ENCODE data around the gene SPAG6.
"Not testable (repeated sequence)": the region's sequence is repeated elsewhere in the genome, so short reads cannot be mapped to it uniquely, and the experiment has no call there.

SPAG6 gene

GRCh38 chr10:22391600-22391999 is 46.3 kb downstream of the SPAG6 start:
- ATAC-seq = no peak
- TF ChIP-seq CSRNP3 (CRISPR knock-in tag; IDR thresholded peaks at IDR 0.05) (no peak), TCF4 (CRISPR knock-in tag; IDR thresholded peaks at IDR 0.05; ENCODE audit: borderline replicate concordance) (no peak), CSDC2 (CRISPR knock-in tag; IDR thresholded peaks at IDR 0.05) (no peak), ZNF70 (CRISPR knock-in tag; IDR thresholded peaks at IDR 0.05) (no peak), ZFP3 (CRISPR knock-in tag; IDR thresholded peaks at IDR 0.05) (no peak), PPARA (CRISPR knock-in tag; IDR thresholded peaks at IDR 0.05; ENCODE audit: borderline replicate concordance) (no peak), RARB (CRISPR knock-in tag; IDR thresholded peaks at IDR 0.05) (no peak), GLIS3 (CRISPR knock-in tag; IDR thresholded peaks at IDR 0.05) (no peak), TSHZ2 (CRISPR knock-in tag; IDR thresholded peaks at IDR 0.05) (no peak), ZFP30 (CRISPR knock-in tag; IDR thresholded peaks at IDR 0.05) (no peak), POU6F1 (CRISPR knock-in tag; IDR thresholded peaks at IDR 0.05; ENCODE audit: borderline replicate concordance, low read depth) (no peak), ZNF8 (CRISPR knock-in tag; IDR thresholded peaks at IDR 0.05) (no peak), SNAI2 (CRISPR knock-in tag; IDR thresholded peaks at IDR 0.05) (no peak), ISL1 (CRISPR knock-in tag; IDR thresholded peaks at IDR 0.05) (no peak), ESRRG (CRISPR knock-in tag; IDR thresholded peaks at IDR 0.05) (no peak), TOX (CRISPR knock-in tag; IDR thresholded peaks at IDR 0.05; ENCODE audit: borderline replicate concordance) (no peak)

GRCh38 chr10:22396195-22396594 is 50.9 kb downstream of the SPAG6 start:
- ATAC-seq = not testable (repeated sequence)

- not testable (repeated sequence) for ATAC-seq
Measured at GRCh38 chr10:22406916-22407315, 61.6 kb downstream of the SPAG6 start.

GRCh38 chr10:22410394-22410793 is 65.1 kb downstream of the SPAG6 start:
- TF ChIP-seq TCF4 (CRISPR knock-in tag; IDR thresholded peaks at IDR 0.05; ENCODE audit: borderline replicate concordance) (no peak), ZFP30 (CRISPR knock-in tag; IDR thresholded peaks at IDR 0.05) (no peak), ESRRG (CRISPR knock-in tag; IDR thresholded peaks at IDR 0.05) (no peak), PATZ1 (CRISPR knock-in tag; IDR thresholded peaks at IDR 0.05; ENCODE audit: borderline replicate concordance) (no peak), SNAI2 (CRISPR knock-in tag; IDR thresholded peaks at IDR 0.05) (no peak), ISL1 (CRISPR knock-in tag; IDR thresholded peaks at IDR 0.05) (no peak), BACH2 (CRISPR knock-in tag; IDR thresholded peaks at IDR 0.05; ENCODE audit: borderline replicate concordance) (no peak), CSDC2 (CRISPR knock-in tag; IDR thresholded peaks at IDR 0.05) (no peak), POU6F1 (CRISPR knock-in tag; IDR thresholded peaks at IDR 0.05; ENCODE audit: borderline replicate concordance, low read depth) (no peak), TSHZ2 (CRISPR knock-in tag; IDR thresholded peaks at IDR 0.05) (no peak), CSRNP3 (CRISPR knock-in tag; IDR thresholded peaks at IDR 0.05) (no peak), RARB (CRISPR knock-in tag; IDR thresholded peaks at IDR 0.05) (no peak)
- no peak for ATAC-seq

All from SK-N-SH treated with all-trans-retinoic acid at 6 μM for 48 hours (cell line).